Calu3 (cell line): Measurements from ENCODE around the gene SRGAP3. TPM values are rescaled to one million over a fixed set of nuclear protein-coding genes. Genes with fewer than 3 reads are reported as not detected.

Source experiments
- BruUV-seq: library from RNA; stranded (reverse); fragments of 400-500 nt; replicated peaks from 2 replicates; lab custom pipeline; 2021; lab: Mats Ljungman, UMichigan
- CTCF ChIA-PET: fragments of 300-600 bp; sonication (Branson Sonifier 250); formaldehyde crosslinking; loops from one replicate; lab custom pipeline; 2022; ENCODE audit warnings: antibody characterized with exemption; lab: Charles Lee
- DNase-seq: peaks from one replicate; pipeline ENCODE4 v3.0.0; 2022
- H3K27ac Mint-ChIP-seq: one replicate; pipeline ENCODE4 v1.8.0; 2022; ENCODE audit warnings: mixed read lengths; ENCODE audit not compliant: unreplicated experiment
- H3K27me3 Mint-ChIP-seq: one replicate; pipeline ENCODE4 v1.8.0; 2022; ENCODE audit warnings: mixed read lengths; ENCODE audit not compliant: unreplicated experiment
- H3K36me3 Mint-ChIP-seq: one replicate; pipeline ENCODE4 v1.8.0; 2022; ENCODE audit warnings: mild to moderate bottlenecking, moderate library complexity, mixed read lengths; ENCODE audit not compliant: insufficient read depth, unreplicated experiment
- H3K4me1 Mint-ChIP-seq: one replicate; pipeline ENCODE4 v1.8.0; 2022; ENCODE audit warnings: mild to moderate bottlenecking, low read depth, mixed read lengths; ENCODE audit not compliant: unreplicated experiment
- H3K4me3 Mint-ChIP-seq: one replicate; pipeline ENCODE4 v1.8.0; 2022; ENCODE audit warnings: mild to moderate bottlenecking, low read depth, moderate library complexity, mixed read lengths; ENCODE audit not compliant: unreplicated experiment
- H3K9me3 Mint-ChIP-seq: one replicate; pipeline ENCODE4 v1.8.0; 2022; ENCODE audit warnings: low read depth, mixed read lengths; ENCODE audit not compliant: unreplicated experiment
- intact Hi-C: fragments of 100-400 bp; cut with micrococcal nuclease; formaldehyde crosslinking; loops from one replicate; pipeline ENCODE4 v1.10.0; 2022; ENCODE audit not compliant: unreplicated experiment
- total RNA-seq: library from RNA; stranded (reverse); gene quantifications from 2 replicates; pipeline ENCODE4 v1.2.3, GENCODE V29; 2022
- TF ChIP-seq, protein P1 (sequence below): fragments of 200-600 bp; IDR thresholded peaks from one replicate; pipeline ENCODE4 v1.8.0; 2022; ENCODE audit warnings: antibody characterized with exemption; ENCODE audit not compliant: unreplicated experiment

SRGAP3 gene
- total RNA-seq, 1 experiment from 2014 or later: 8.2 TPM

DNA sequence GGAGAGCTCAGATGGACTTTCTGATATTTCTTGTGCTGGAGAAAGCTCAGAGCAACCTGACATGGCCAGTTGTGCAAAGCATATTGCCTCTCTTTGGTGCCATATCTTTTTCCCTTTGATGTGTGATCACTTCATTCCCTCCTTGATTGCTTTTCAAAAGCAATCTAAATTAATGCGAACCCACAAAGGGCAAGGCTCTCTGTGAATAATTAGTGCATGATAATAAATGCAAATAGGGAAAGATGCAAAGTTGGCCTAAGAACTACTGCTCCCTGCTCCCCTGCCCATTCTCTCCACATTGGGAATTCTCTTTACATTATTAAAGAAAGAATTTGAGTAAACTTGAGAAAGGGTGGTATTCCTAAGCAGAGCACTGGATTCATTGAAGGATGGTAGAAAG lies 60.9 kb downstream of the SRGAP3 start:
- TF ChIP-seq, protein P1, sequence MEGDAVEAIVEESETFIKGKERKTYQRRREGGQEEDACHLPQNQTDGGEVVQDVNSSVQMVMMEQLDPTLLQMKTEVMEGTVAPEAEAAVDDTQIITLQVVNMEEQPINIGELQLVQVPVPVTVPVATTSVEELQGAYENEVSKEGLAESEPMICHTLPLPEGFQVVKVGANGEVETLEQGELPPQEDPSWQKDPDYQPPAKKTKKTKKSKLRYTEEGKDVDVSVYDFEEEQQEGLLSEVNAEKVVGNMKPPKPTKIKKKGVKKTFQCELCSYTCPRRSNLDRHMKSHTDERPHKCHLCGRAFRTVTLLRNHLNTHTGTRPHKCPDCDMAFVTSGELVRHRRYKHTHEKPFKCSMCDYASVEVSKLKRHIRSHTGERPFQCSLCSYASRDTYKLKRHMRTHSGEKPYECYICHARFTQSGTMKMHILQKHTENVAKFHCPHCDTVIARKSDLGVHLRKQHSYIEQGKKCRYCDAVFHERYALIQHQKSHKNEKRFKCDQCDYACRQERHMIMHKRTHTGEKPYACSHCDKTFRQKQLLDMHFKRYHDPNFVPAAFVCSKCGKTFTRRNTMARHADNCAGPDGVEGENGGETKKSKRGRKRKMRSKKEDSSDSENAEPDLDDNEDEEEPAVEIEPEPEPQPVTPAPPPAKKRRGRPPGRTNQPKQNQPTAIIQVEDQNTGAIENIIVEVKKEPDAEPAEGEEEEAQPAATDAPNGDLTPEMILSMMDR: no peak
- intact Hi-C loops: no loop called here
- no TSS peak for BruUV-seq
- no peaks in the 10 kb centered on the region for H3K9me3 Mint-ChIP-seq
- H3K27me3 Mint-ChIP-seq: peaks cover 10% of the 10 kb centered on the region
- CTCF ChIA-PET: no interaction called here
- no peak overlapping the region for H3K27ac Mint-ChIP-seq
- DNase-seq: no peak
- peaks cover 10% of the 10 kb centered on the region for H3K4me1 Mint-ChIP-seq
- no peak overlapping the region for H3K4me3 Mint-ChIP-seq
- H3K36me3 Mint-ChIP-seq: no peaks in the 10 kb centered on the region

DNA sequence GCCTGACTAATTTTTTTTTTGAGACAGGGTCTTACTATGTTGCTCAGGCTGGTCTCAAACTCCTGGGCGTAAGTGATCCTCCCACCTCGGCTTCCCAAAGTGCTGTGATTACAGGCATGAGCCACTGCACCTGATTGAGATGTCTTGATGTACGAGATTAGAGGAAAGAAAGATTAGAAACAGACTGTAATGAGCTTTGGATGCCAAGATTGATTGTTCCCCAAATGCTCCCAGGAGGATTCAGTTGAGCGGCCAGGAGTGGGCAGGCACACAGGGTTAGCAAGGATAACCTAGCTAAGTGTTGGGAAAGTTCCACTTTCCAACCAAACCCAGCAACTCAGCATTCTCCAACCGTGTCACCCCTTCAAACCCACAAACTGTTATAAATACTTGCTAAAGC lies 63.7 kb downstream of the SRGAP3 start:
- intact Hi-C loops: no loop called here
- no peak overlapping the region for H3K27ac Mint-ChIP-seq
- TF ChIP-seq, protein P1: no peak
- DNase-seq: no peak
- no peaks in the 10 kb centered on the region for H3K9me3 Mint-ChIP-seq
- CTCF ChIA-PET: interaction anchor here (0.6 kb wide), 1 partner anchor 44 kb away, joined by 3 read pairs; no protein-coding TSS in a partner anchor
- no peaks in the 10 kb centered on the region for H3K27me3 Mint-ChIP-seq
- no peaks in the 10 kb centered on the region for H3K36me3 Mint-ChIP-seq
- H3K4me3 Mint-ChIP-seq: no peak overlapping the region
- H3K4me1 Mint-ChIP-seq: no peaks in the 10 kb centered on the region
- BruUV-seq: no TSS peak

DNA sequence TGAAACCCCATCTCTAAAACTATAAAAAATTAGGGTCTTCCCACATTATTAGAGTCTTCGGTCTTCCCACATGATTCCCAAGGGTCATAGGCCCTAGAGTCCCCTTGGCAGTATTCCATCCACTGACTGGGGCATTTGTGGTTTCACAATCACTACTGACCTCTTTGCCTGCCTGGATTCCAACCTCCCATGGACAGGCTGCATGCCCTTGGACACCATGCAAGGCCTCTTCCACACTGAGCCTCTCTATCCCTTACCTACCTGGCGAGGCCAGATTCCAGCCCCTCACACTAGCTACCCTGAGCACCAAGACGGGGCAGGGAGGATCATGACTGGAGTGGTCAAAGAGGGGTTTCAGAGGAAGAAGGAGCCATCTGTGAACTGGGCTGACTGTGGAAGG lies 64.4 kb downstream of the SRGAP3 start:
- no peak for DNase-seq
- Mint-ChIP-seq H3K27ac (no peak overlapping the region), H3K36me3 (no peaks in the 10 kb centered on the region), H3K9me3 (no peaks in the 10 kb centered on the region), H3K27me3 (no peaks in the 10 kb centered on the region), H3K4me3 (no peak overlapping the region), H3K4me1 (no peaks in the 10 kb centered on the region)
- CTCF ChIA-PET: no interaction called here
- BruUV-seq: no TSS peak
- intact Hi-C loops: no loop called here
- TF ChIP-seq, protein P1: no peak

DNA sequence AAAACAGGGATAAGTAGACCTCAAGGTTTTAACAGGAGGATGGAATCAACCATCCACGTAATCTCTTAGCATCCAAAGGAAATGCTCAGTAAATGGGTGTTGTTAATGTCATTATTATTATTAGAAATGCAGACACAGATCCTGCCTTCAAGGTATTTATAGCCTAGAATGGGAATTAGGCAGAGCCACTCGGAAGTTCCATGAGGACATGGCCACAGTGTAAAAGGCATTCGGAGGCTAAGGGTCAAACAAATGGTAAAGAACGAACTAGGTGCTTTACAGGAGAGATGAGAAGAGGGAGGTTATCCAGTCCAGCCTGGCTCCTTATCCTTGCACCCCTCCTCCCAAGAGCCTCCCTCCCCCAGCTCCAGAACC lies 65.0 kb downstream of the SRGAP3 start:
- no peaks in the 10 kb centered on the region for H3K36me3 Mint-ChIP-seq
- no peaks in the 10 kb centered on the region for H3K4me1 Mint-ChIP-seq
- no peak overlapping the region for H3K4me3 Mint-ChIP-seq
- TF ChIP-seq, protein P1: no peak
- BruUV-seq: no TSS peak
- intact Hi-C loops: no loop called here
- DNase-seq: no peak
- H3K27me3 Mint-ChIP-seq: no peaks in the 10 kb centered on the region
- no peak overlapping the region for H3K27ac Mint-ChIP-seq
- no peaks in the 10 kb centered on the region for H3K9me3 Mint-ChIP-seq
- CTCF ChIA-PET: no interaction called here
